GM19467 (cell line): ENCODE data around the gene POLD3.
"Not testable (repeated sequence)": the region's sequence is repeated elsewhere in the genome, so short reads cannot be mapped to it uniquely, and the experiment has no call there.

Experiments
- ATAC-seq: cut with Tn5 transposase; IDR thresholded peaks from one replicate; pipeline ENCODE4 v1.9.1; 2021; ENCODE audit warnings: mild to moderate bottlenecking, moderate library complexity; ENCODE audit not compliant: unreplicated experiment

The POLD3 gene

DNA sequence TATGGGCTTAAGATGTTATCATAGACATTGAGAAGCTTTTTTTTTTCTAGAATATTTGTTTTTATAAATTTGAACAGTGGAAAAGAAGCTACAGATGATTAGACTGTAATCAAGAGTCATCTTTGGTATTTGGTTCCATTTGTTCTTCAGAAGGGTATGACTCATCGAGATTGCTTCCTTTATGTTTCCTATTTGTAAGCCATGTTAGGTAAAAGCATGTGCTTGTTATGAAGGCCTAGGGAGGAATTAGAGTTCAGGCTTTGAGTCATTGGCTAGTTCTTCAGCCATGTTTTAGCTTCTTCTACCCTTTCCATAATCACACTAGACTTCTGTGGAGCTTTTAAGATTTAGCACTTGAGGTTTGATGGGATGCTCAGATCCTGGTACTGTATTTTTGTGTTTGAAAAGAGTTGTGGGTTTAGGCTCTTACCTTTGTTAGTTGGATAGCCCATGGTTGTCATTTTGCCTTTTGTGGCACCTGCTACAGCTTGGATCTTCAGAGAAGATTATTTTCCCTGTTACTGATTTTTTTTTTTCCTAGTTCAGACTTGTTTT, 44.3 kb downstream of the POLD3 start:
- ATAC-seq, result no peak

DNA sequence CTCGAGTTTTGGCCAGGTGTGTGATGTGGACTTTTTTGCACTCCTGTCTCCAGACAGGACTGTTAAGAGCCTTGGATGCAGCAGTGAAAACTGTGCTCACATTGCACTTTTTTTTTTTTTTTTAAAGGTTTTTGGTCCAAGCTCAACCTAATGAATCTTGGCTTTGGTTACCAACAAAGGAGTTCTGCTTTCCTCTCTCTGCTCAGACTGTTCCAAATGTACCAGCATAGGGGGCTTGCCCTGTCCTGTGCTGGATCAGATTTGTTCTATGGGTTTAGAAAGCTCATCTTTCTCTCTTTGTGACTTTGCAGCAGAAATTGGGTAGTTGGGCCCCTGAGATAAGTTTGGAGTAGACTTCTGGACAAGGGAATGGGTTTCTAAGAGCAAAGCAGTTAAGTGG, 45.3 kb downstream of the POLD3 start:
- no peak for ATAC-seq

DNA sequence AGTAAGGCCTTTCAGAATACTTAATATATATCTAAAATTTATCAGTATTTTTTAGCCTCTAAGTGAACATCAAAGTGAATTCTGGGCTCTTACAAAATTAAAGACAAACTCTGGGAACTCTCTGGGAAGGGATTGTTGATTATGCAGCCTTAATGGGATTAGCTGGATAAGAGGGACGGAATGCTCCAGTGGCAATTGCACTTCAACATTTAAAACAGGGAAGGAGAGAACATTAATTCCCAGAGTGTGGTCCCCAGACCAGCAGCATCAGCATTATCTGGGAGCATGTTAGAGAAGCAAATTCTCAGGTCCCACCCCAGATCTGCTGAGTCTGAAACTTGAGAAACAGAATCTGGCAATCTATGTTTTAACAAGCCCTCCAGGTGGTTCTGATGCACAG, 46.5 kb downstream of the POLD3 start:
- ATAC-seq, result no peak

DNA sequence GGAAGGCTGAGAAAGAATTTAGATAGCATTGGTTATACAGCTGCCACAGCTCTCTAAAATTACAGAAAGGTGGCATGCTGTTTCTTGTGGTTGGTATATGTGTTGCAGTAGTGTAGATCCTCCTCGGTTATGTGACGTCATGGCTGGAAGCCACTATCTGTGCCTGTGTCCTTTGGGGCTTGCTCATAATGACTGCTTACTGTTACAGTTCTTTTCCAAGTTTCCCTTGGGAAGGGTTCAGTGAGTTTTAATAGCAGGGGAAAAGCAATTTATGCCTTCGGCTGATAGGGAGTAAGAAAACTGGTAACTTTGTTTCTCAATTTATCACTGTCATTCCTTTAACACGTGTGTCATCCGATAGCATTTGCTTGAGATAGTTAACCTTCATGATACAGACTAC, 47.2 kb downstream of the POLD3 start:
- ATAC-seq, result no peak

DNA sequence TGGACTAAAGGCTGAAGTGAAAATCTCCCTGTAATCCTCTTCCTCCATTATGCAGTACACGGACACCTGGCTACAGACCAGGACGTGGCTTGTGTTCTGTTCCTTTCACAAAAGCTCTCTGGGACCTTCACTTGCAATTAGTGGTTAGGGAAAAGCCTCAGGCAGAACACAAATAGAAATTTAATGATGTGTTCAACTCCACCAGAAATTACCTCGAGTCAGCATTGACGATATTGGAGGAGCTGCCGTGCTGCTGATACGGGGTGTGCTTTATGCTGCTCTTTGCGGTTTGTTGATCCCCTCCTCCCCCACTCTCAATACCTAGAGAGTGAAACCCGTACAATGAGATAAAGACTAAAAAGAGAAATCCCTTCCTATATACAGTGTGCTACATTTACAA, 48.9 kb downstream of the POLD3 start:
- ATAC-seq, result no peak

DNA sequence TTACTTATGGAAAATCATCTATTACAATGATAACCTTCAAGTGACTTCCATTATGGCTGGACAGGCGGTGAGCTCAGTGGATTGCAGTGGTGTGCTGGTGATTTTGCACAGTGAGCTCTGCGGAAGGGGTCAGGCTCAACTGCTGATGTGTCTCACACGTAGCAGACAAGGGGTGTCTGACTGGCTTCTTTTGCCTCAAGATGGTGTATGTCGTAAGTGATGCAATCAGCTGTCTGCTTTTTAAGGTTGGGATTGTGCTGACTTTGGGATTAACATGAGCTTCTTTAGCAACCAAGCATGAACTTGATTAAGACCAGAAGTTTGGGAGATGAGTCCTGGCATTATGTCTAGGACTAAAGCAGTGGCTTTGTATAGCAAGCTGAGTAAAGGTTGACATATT, 49.5 kb downstream of the POLD3 start:
- ATAC-seq, result no peak

DNA sequence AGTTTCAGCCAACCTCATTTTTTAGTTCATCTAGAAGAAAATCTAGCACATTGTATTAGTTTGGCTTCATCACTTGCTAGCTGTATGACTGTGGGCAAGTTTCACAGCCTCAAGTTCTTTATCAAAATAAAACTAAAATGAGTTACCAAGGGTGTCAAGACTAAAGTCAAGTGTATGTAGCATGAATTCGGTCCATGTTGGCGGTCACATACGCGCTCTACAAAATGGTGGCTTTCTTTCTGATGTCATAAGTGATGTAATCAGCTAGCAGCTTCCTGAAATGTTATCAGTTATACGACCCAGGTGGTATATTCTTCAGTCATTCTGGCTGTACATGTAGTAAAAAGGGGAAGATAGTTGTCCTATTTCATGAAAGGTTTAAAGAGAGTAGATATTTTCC, 50.5 kb downstream of the POLD3 start:
- no peak for ATAC-seq

DNA sequence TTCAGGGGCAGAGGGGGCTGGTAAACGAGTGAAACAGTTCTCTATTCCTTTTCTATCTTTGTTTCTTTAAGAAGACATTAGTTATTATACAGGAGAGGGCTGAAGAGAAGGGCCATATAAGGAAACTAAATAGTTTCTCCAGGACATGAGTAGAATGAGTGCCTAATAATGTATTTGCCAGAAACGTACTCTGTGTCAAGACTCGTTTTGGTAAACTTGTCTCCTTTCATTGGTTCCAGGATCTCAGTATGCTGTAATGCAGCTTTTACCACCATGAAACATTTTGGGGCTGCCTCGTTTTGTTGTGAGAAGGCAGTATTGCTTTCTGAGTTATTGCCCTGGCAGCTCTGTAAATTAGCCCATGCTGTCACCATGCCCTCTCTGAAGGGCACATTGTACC, 51.7 kb downstream of the POLD3 start:
- no peak for ATAC-seq

DNA sequence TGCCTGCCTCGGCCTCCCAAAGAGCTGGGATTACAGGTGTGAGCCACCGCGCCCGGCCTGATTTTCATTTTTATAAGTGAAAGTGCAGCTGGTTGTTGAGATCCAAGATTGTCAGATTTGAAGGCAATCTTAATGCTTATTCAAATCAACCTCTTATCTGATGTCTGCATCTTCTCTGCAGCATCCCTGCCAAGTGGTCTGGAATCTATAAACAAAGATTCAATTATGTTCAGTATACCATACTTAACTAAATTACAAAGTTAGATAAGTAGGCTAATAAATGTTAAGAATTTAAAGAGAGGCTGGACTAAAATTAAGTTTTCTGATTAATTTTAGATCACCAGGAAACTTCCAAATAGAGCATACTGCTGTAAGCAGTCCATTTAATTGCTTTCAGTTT, 53.8 kb downstream of the POLD3 start:
- ATAC-seq, result no peak

DNA sequence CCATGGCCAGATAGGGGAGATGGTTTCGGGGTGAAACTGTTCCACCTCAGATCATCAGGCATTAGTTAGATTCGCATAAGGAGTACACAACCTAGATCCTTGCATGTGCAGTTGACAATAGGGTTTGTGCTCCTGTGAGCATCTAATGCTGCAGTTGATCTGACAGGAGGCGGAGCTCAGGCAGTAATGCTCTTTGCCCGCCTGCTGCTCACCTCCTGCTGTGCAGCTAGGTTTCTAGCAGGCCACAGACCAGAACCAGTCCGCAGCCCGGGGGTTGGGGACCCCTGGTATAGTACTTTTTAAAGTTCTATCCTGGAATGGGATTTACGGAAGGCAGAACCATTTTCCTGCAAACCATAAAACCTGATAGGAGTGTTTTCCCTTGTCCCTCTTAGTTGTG, 54.6 kb downstream of the POLD3 start:
- ATAC-seq, result no peak

DNA sequence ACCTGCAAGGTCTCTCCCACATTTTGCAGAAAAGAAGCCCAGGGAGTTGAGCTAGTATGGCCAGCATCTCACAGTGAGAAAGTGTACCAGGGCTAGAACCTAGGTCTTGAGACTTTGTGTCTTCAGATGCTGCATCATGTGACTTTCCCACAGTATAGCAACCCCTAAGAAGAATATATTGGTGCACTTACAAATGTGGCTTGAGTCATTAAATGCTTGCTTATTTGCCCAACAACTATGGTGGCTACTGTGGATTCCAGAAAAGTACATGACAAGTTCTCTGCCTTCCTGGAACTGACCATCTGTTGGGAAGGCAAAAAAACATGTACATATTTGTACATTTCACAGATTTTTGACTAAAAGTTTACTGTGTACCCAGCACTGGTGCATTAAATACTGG, 55.0 kb downstream of the POLD3 start:
- no peak for ATAC-seq

DNA sequence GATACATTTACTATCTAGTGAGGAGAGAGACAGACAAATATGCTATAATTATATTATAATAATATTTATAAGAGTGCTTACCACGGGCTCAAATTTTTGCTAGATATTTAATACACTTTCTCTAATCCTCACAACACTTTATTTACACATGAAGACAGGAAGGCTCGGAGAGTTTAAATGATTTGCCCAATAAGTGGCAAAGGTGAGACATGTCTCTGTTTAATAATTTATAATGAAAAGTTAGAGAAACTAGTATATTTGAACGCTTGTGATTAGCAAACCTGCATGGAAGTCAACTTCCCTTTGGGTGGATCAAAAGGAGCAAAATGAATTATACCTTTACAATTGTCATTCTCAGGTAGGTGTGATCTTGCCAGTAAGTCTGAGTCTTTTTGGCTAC, 55.4 kb downstream of the POLD3 start:
- ATAC-seq, result no peak

DNA sequence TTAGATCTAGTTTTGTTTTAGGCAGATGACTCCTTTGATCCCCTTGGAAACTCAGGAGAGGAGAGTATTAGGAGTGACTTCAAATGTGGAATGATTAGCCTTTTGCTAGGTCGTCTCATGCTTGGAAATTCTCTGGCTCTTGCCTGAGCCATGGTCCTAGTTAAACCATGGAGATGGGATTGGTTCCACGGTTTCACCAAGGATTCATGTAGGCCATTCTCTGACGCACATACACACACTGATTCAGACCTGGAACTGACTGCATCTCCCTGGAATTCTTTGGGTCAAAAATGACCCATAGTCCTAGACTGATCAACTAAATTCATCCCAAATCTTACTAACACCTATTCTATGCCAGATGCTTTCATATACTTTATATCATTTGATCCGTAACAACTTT, 56.5 kb downstream of the POLD3 start:
- no peak for ATAC-seq

DNA sequence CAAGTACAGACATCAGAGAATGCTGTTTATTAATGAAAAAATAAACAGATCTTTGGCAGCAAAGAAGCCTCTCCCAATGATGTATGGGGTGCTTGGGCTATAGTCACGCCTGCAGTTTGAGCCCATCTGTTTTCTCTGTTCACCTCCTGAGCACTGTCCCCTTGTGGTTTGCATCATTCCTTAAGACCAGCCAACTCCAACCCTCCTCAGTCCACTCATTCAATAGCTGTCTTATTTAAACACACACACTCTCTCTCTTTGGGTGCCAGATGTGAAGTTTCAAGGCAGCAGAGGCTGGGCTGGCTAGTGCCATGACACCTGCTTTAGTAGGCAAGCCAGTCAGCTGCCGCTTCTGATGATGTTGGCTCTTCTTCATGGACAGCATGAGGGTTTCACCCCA, 58.1 kb downstream of the POLD3 start:
- ATAC-seq, result no peak

DNA sequence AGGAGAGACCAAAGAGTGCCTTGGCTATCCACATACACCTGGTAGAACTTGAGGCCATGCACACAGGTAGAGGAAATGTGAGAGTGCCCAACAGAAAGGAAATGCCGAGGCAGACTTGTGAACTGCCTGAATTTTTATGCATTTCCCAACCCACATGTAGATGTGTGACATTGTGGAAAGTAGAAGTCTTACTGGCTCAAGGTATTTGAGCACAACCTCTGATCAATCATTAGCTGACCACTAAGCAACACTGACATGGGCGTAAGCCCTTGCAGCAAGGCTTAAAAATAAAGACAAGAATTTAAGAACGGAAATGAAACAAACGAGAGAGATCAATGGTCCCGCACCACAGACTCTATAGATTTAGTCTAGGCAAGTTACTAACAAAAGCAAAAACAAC, 62.6 kb downstream of the POLD3 start:
- no peak for ATAC-seq

DNA sequence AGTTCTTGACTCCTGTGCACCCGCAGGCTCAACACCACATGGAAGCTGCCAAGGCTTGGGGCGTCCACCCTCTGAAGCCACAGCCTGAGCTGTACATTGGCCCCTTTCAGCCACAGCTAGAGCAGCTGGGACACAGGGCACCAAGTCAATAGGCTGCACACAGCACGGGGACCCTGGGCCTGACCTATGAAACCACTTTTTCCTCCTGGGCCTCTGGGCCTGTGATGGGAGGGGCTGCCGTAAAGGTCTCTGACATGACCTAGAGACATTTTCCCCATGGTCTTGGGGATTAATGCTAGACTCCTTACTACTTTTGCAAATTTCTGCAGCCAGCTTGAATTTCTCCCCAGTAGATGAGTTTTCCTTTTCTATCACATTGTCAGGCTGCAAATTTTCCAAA, 66.7 kb downstream of the POLD3 start:
- not testable (repeated sequence) for ATAC-seq

DNA sequence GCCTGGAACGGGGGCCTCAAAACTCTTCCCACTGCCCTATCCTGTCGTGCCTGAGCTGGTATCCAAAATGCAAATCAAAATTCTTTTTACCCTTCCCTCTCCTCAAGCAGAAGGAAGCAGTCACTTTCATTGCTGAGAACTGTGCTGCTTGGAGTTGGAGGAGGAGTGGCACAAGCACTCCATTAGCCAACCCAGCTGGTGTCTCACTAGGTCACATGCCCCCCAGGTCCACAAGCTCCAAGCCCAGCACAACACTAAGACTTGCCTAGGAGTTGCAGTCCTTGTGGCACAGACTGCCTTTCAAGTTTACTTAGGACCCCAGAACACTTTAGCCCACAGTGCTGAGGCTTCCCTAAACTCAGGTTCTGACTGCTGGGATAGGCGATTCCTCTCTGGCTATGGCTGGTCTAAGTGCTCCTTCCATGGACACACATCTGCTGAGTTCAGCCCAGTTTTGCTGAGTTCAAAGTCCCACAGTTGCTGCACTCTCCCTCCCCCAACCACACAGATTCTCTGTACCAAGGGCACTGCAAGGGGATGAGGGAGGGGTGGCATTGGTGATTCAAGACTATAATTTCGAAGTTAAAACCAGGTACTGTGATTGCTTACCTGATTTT, 70.2 kb downstream of the POLD3 start:
- no peak for ATAC-seq

DNA sequence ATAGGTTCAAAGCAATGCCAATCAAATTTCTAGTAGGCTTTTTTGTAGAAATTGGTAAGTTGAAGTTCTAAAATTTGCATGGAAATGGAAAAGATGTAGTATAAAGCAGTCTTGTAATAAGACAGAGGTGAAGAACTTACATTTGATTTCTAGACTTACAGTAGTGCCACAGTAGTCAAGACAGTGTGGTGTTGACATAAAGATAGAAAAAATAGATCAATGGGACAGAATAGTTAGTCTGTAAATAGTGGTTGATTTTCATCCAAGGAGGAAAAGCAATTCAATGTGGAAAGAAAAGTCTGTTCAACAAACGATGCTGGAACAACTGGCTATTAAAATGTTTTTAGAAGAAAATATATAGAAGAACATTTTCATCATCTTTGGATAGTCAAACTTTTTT, 70.9 kb downstream of the POLD3 start:
- ATAC-seq, result no peak

DNA sequence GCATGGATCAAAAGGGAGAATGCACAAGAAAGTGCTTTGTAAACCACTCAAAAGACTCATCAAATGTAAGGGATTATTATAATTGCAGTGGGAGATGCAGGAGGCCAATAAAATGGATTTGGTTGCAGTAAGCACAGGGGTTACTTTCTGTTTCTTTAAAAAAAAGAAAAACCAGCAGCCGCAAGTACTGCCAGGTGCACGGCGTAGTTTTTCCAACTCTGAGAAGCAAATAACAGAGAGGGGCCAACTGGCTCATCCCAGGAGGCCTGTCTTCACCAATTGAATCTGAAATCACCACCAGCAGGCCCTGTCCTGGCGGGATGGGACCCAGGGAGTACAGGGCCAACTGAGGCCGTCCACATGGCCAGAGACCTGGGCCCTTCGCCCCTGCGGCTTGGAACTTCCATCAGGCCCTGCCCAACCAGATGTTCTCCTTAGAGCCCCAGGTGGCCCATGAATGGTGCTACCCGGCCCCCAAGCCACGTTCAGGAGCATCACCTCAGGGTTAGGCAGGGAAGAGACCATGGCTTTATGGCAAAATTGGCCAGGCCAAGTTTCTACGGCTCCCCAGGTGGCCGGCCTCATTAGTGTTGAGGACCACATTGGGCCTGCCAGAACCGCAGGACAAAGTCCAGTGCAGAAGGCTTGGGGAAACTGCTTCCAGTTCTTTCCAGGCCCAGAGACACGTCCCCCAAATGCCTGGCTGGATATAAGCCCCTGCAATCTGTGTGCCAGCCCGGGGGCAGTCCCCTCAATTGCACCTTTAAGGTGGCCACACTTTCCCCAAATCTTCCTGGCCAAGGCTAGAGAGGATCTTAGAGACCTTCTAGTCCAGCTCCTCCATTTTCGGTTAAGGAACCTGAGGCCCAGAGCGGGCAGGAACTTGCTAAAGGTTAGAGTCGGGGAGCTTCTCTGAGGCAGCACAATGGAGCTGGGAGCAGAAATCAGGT, 77.1 kb downstream of the POLD3 start:
- ATAC-seq, result no peak

DNA sequence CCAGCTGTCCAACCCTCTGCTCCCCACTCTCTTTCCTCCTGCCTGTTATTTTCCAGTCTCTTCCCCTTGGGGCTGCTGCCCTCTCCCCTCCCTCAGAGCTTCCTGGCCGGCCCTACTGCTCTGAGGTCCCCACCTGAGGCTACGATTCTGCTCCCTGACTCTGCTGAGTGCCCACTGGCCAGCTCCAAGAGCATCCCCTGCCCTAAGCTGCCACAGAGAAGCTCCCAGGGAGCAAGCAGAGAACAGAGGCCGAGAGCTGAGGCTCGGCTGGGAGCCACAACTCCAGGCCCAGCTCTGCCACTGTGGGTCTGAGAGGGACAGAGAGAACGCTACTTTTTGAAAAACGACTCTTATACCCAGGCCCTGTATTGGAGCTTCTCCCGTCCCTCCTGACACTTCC, 77.8 kb downstream of the POLD3 start:
- ATAC-seq, result no peak

DNA sequence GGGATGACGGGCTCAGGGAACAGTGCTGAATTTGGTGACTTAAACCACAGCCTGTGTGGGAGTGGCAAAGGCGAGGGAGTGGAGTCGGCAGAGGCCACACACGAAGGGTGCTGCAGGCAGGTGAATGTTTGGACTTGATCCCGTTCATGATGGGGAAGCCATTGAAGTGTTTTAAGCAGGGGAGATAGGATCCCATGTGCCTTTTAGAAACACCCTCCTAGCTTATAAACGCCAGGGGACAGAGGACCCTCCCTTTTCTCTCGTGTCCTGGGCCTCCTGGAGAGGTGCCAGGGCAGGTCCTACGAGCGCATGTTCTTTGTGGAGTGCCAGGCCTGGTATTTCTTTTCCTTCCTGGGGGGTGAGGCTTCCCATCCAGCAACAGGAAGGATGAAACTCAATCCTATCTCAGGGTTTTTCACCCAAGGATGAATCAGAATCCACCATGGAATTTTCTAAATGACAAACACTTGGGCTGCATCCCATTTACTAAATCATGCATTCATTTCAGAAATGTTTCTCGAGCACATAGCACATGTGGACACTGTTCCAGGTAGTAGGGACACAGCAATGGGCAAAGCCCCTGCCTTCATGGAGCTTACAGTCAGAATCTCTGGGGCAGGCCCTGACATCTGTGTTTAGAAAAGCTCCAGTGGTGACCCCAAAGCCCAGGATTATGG, 79.3 kb downstream of the POLD3 start:
- no peak for ATAC-seq
